ENCODE results near the gene XRCC3. TPM values are rescaled to one million over a fixed set of nuclear protein-coding genes. Genes with fewer than 3 reads are reported as not detected.

Gene XRCC3
- total and polyA plus RNA-seq, 5 donors from 2014 or later, result 3.0 to 9.8 (median 4.5) TPM

- peaks cover 15% of the 10 kb centered on the region for H3K36me3 Mint-ChIP-seq
- H3K27ac ChIP-seq (ENCODE audit: insufficient read depth, low read length, poor library complexity, severe bottlenecking), result no peak overlapping the region
- H3K4me3 Mint-ChIP-seq, result no peak overlapping the region
- no peaks in the 10 kb centered on the region for H3K4me1 ChIP-seq (ENCODE audit: control insufficient read depth, insufficient read depth, low read length, poor library complexity, severe bottlenecking)
- no peak overlapping the region for H3K27ac Mint-ChIP-seq
- no peaks in the 10 kb centered on the region for H3K27me3 Mint-ChIP-seq
- H3K36me3 ChIP-seq (ENCODE audit: control insufficient read depth, insufficient read depth, low read length), result peaks cover 21% of the 10 kb centered on the region
- H3K4me3 ChIP-seq (ENCODE audit: low read depth, low read length), result no peak overlapping the region
- H3K9me3 Mint-ChIP-seq, result peaks cover 0 to 1% (median 0%) of the 10 kb centered on the region in 7 donors
- H3K4me1 Mint-ChIP-seq, result peaks cover 6 to 21% (median 8%) of the 10 kb centered on the region in 4 donors
- H3K9me3 ChIP-seq (ENCODE audit: control insufficient read depth in 2 of 2, low read length in 2 of 2), result no peaks in the 10 kb centered on the region
- DNase-seq (no peak), ATAC-seq (ENCODE audit: low read depth in 2 of 2) (no peak)
- H3K27me3 ChIP-seq (ENCODE audit: control insufficient read depth, insufficient read depth, low read length), result no peaks in the 10 kb centered on the region
Observed at GRCh38 chr14:103700753-103701490, 14.3 kb downstream of the XRCC3 start.

DNA sequence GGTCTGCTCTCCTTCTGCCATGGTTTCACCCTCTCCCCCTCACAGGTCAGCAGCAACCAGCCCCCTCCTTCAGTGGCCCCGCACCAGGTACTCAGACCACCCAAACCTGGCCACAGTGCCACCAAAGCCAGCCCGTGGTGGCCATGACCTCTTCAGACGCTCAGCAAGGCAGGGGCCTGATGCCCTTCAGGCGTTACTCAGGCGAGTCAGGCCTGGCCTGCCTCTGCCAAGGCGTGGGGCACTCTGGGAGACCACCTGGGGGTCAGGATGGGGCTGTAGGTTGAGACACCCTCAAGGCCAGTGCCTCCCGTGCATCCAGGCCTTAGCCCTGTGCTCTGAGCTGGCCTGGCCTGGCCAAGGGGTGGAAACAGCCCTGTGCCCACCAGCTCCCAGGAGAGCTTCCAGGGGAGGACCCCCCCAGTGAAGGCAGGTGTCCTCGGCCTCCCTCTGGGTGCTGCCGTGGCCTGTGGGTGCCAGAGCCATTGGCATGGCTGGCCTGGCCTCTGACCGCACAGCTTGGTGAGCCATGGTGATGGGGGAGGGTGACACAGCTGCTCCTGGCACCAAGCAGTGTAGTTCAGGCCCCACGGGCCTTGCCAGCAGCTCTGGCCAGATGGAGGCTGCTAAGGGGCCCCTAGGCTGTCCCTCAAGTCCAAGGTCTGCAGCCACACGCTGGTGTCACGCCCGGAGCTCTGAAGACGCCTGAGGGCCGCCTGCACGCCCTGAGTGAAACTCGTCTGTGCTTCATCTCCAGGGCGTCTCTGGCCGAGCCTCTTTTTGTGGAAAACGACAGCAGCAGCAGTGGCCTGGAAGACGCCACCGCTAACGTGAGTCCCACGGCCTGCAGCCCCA, 15.1 kb downstream of the XRCC3 start:
- H3K4me1 ChIP-seq (ENCODE audit: control insufficient read depth, insufficient read depth, low read length, poor library complexity, severe bottlenecking), result no peaks in the 10 kb centered on the region
- H3K36me3 Mint-ChIP-seq, result peaks cover 18% of the 10 kb centered on the region
- H3K9me3 Mint-ChIP-seq, result peaks cover 0 to 1% (median 0%) of the 10 kb centered on the region in 7 donors
- H3K27me3 Mint-ChIP-seq, result no peaks in the 10 kb centered on the region
- H3K9me3 ChIP-seq (ENCODE audit: control insufficient read depth in 2 of 2, low read length in 2 of 2), result no peaks in the 10 kb centered on the region
- H3K27ac Mint-ChIP-seq, result peak overlapping the region in 1 of 3 donors; percentile 44
- H3K4me3 Mint-ChIP-seq, result no peak overlapping the region
- H3K27me3 ChIP-seq (ENCODE audit: control insufficient read depth, insufficient read depth, low read length), result no peaks in the 10 kb centered on the region
- no peak overlapping the region for H3K27ac ChIP-seq (ENCODE audit: insufficient read depth, low read length, poor library complexity, severe bottlenecking)
- DNase-seq (no peak), ATAC-seq (ENCODE audit: low read depth in 2 of 2) (no peak)
- H3K4me3 ChIP-seq (ENCODE audit: low read depth, low read length), result no peak overlapping the region
- H3K4me1 Mint-ChIP-seq, result peaks cover 6 to 26% (median 9%) of the 10 kb centered on the region in 4 donors
- H3K36me3 ChIP-seq (ENCODE audit: control insufficient read depth, insufficient read depth, low read length), result peaks cover 26% of the 10 kb centered on the region

DNA sequence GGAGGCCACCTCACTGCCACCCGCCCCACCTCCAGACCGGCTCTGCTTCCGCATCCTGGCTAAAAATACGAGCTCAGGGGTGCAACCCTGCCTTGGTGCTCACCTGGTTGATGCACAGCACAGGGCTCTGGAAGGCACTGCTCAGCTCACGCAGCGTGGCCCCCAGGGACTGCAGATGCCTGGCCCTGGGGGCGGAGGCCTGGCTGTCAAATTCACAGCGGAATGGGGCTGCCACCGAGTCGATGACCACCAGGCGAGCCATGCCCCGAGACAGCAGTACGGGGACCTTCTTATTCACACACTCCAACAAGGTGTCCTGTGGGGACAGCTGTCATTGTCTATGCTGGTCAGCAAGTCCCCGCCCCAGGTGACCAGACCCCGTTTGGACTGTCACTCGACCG, 16.0 kb downstream of the XRCC3 start:
- no peak overlapping the region for H3K27ac ChIP-seq (ENCODE audit: insufficient read depth, low read length, poor library complexity, severe bottlenecking)
- no peaks in the 10 kb centered on the region for H3K9me3 ChIP-seq (ENCODE audit: control insufficient read depth in 2 of 2, low read length in 2 of 2)
- H3K4me1 ChIP-seq (ENCODE audit: control insufficient read depth, insufficient read depth, low read length, poor library complexity, severe bottlenecking), result no peaks in the 10 kb centered on the region
- H3K4me3 ChIP-seq (ENCODE audit: low read depth, low read length), result no peak overlapping the region
- H3K36me3 ChIP-seq (ENCODE audit: control insufficient read depth, insufficient read depth, low read length), result peaks cover 29% of the 10 kb centered on the region
- peaks cover 6 to 26% (median 9%) of the 10 kb centered on the region in 4 donors for H3K4me1 Mint-ChIP-seq
- DNase-seq (no peak), ATAC-seq (ENCODE audit: low read depth in 2 of 2) (no peak)
- H3K27me3 Mint-ChIP-seq, result no peaks in the 10 kb centered on the region
- H3K9me3 Mint-ChIP-seq, result peaks cover 0 to 1% (median 0%) of the 10 kb centered on the region in 7 donors
- peaks cover 18% of the 10 kb centered on the region for H3K36me3 Mint-ChIP-seq
- no peaks in the 10 kb centered on the region for H3K27me3 ChIP-seq (ENCODE audit: control insufficient read depth, insufficient read depth, low read length)
- H3K27ac Mint-ChIP-seq, result peak overlapping the region in 1 of 3 donors; percentile 44
- H3K4me3 Mint-ChIP-seq, result no peak overlapping the region

DNA sequence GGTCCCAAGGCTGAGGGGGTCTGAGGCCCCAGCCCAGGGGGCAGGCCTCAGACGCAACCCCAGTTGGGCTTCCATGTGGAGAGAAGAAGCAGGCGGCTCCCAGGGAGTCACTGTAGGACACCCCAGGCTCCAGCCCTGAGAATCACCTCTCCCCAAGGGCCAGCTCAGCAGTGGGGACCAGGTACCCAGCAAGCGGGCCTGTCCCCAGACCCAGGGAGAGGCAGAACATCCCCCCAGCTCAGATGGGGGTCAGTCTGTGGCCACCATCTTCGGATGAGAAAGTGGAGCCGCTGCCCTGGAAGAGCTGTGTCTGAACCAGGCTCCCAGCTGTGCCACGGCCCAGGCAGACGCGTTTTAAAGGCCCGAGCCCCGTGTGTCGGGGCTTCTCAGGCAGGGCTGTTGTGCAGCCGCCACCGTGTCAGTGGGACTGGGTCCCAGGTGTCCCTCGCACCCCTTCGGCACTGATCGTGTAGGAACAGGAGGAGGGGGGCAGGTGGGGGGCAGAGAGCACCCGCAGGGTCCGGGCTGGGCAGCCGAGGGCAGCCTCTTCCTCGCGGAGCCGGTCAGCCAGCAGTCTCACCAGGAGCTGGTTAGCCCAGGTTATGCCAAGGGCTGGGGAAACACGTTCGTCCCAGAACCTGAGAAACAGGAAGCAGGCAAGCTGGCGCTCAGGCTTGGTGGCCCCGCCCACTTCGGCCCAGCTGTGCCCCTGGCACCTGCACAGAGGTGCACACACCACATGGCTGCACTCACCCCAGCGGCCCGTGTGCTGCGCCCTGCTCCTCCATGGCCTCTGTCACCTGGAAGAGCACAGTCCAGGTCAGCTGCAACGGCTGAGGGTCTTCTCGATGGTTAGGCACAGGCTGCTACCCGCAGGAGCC, 16.6 kb downstream of the XRCC3 start:
- Mint-ChIP-seq H3K36me3 (peaks cover 19% of the 10 kb centered on the region), H3K4me3 (no peak overlapping the region), H3K27me3 (no peaks in the 10 kb centered on the region), H3K27ac (no peak overlapping the region), H3K4me1 (peaks cover 4 to 22% (median 7%) of the 10 kb centered on the region in 4 donors), H3K9me3 (peaks cover 0 to 1% (median 0%) of the 10 kb centered on the region in 7 donors)
- Histone ChIP-seq H3K27ac (ENCODE audit: insufficient read depth, low read length, poor library complexity, severe bottlenecking) (no peak overlapping the region), H3K4me3 (ENCODE audit: low read depth, low read length) (no peak overlapping the region), H3K36me3 (ENCODE audit: control insufficient read depth, insufficient read depth, low read length) (peaks cover 34% of the 10 kb centered on the region), H3K27me3 (ENCODE audit: control insufficient read depth, insufficient read depth, low read length) (no peaks in the 10 kb centered on the region), H3K9me3 (ENCODE audit: control insufficient read depth in 2 of 2, low read length in 2 of 2) (no peaks in the 10 kb centered on the region), H3K4me1 (ENCODE audit: control insufficient read depth, insufficient read depth, low read length, poor library complexity, severe bottlenecking) (no peaks in the 10 kb centered on the region)
- no peak for ATAC-seq (ENCODE audit: low read depth in 2 of 2)
- no peak for DNase-seq

DNA sequence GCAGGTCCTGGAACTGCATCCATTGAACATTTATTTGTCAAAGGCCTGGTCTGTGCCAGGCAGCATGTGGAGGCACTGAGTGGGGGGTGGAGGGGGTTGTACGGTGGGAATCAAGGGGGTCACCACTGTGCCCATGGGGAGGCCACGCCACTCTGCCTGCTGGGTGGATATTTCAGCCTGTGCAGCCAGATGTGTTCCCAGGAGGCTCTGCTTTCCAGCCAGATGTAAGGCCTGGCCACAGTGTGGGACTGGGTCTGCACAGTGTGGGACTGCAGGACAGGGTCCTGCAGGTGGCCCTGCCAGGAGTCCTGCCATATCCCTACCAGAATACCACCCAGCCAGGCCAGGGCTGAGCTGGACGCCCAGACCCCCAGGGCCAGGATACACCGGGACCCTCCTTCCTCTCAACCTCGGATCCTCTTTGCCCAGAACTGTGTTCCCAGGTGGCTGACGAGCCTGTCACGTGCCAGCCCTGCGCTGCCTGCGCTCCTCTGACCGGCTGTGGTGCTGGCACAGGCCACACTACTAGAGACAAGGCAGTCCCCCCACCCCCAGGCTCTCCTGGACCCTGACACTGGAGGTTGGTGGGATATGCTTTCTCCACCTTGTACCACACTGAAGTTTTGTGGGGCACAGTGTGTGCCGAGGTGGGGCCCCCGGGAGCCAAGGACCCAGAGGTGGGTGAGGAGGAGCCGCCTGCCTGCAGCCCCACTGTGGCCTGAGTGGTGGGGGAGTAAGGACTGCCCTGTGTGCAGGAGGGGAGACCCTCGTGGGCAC, 17.5 kb downstream of the XRCC3 start:
- Mint-ChIP-seq H3K4me1 (peaks cover 4 to 21% (median 7%) of the 10 kb centered on the region in 4 donors), H3K36me3 (peaks cover 14% of the 10 kb centered on the region), H3K4me3 (no peak overlapping the region), H3K27me3 (no peaks in the 10 kb centered on the region), H3K27ac (peak overlapping the region in 2 of 3 donors; percentile 18 to 25), H3K9me3 (no peaks in the 10 kb centered on the region)
- H3K4me3 ChIP-seq (ENCODE audit: low read depth, low read length), result no peak overlapping the region
- no peak overlapping the region for H3K27ac ChIP-seq (ENCODE audit: insufficient read depth, low read length, poor library complexity, severe bottlenecking)
- ATAC-seq (ENCODE audit: low read depth in 2 of 2) (no peak), DNase-seq (no peak)
- H3K4me1 ChIP-seq (ENCODE audit: control insufficient read depth, insufficient read depth, low read length, poor library complexity, severe bottlenecking), result no peaks in the 10 kb centered on the region
- no peaks in the 10 kb centered on the region for H3K9me3 ChIP-seq (ENCODE audit: control insufficient read depth in 2 of 2, low read length in 2 of 2)
- no peaks in the 10 kb centered on the region for H3K27me3 ChIP-seq (ENCODE audit: control insufficient read depth, insufficient read depth, low read length)
- H3K36me3 ChIP-seq (ENCODE audit: control insufficient read depth, insufficient read depth, low read length), result peaks cover 37% of the 10 kb centered on the region

- peak overlapping the region in 1 of 4 donors; percentile 4 for H3K4me3 Mint-ChIP-seq
- H3K27me3 Mint-ChIP-seq, result no peaks in the 10 kb centered on the region
- H3K27ac Mint-ChIP-seq, result peak overlapping the region in 1 of 3 donors; percentile 25
- peaks cover 4 to 21% (median 7%) of the 10 kb centered on the region in 4 donors for H3K4me1 Mint-ChIP-seq
- Histone ChIP-seq H3K27ac (ENCODE audit: insufficient read depth, low read length, poor library complexity, severe bottlenecking) (no peak overlapping the region), H3K9me3 (ENCODE audit: control insufficient read depth in 2 of 2, low read length in 2 of 2) (no peaks in the 10 kb centered on the region), H3K4me3 (ENCODE audit: low read depth, low read length) (no peak overlapping the region), H3K36me3 (ENCODE audit: control insufficient read depth, insufficient read depth, low read length) (peaks cover 35% of the 10 kb centered on the region), H3K27me3 (ENCODE audit: control insufficient read depth, insufficient read depth, low read length) (no peaks in the 10 kb centered on the region), H3K4me1 (ENCODE audit: control insufficient read depth, insufficient read depth, low read length, poor library complexity, severe bottlenecking) (no peaks in the 10 kb centered on the region)
- no peaks in the 10 kb centered on the region for H3K9me3 Mint-ChIP-seq
- DNase-seq, result no peak
- peaks cover 11% of the 10 kb centered on the region for H3K36me3 Mint-ChIP-seq
- no peak for ATAC-seq (ENCODE audit: low read depth in 2 of 2)
Observed at GRCh38 chr14:103697206-103697602, 18.0 kb downstream of the XRCC3 start.
